GM10266 (cell line): ENCODE data around the gene PARVB.

Experiments used
- DNase-seq: peaks from one replicate; pipeline ENCODE4 v3.0.0; 2012; ENCODE audit errors: extremely low spot score
- CTCF ChIP-seq: IDR thresholded peaks from 2 replicates; pipeline ENCODE4 v1.5.1; 2012; ENCODE audit warnings: mild to moderate bottlenecking, low read depth; ENCODE audit not compliant: control insufficient read depth, insufficient read depth; ENCODE audit errors: missing control alignments

Gene PARVB

GRCh38 chr22:43998679-43999264 is 25.3 kb upstream of the PARVB start:
- TF ChIP-seq CTCF: no peak

DNA sequence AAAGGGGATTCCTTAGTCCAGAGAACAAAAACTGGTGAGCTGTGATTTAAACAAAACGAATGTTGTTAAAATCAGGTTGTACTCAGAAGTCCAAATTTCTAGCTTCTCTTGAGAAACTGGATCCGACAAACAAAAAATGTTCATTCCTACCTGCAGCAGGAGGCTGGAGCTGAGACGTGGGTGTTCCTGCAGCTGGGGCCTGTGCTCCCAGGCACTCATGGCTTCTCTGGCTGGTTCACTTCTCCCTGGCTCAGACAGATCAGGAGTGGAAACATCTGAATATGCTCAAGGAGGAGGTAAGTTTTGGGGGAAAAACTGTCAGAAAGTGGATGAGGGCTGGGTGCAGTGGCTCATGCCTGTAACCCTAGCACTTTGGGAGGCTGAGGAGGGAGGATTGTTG is 24.7 kb upstream of the PARVB start:
- no peak for DNase-seq
- no peak for TF ChIP-seq CTCF

More at GRCh38 chr22:43998679-43999264, 25.3 kb upstream of the PARVB start:
- no peak for DNase-seq

- no peak for TF ChIP-seq CTCF
- DNase-seq: no peak
Measured at GRCh38 chr22:44000123-44000522, 24.0 kb upstream of the PARVB start.

DNA sequence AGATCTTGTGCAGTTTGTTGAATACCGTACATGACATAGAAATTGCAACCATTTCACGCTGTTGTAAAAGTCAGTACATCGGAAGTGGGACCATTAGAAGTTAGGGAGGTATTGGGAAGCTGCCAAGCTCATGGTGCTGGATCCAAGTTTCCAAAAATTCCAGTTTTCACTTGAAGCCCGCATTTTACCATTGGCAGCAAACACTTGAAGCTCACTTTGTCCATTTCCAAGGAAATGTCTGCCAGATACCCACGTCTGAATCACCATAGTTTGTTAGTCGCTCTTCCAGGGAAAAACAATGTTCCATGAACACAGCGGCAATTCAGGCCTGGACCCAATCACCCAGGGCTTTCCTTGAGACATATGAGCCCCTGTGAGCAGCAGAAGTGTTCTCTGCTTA is 22.6 kb upstream of the PARVB start:
- DNase-seq: no peak
- no peak for TF ChIP-seq CTCF

DNA sequence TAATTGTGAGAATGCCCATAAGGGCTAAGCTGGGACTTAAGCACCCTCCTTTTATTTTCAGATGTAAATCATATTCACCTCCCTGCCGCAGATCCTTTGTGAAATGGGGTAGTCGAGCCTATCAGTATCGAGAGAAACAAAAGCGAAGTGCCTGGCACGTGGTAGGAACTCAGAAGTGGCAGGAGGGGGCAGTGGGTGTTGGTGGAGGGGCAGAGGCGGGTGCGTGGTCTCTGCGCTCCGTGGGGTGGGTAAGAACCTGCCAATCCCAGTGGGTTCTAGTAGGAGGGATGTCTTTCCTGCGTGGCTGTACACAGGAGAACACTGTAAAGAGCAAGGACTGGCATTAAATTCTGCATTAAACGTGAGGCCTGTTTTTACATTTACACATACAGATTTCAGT is 21.8 kb upstream of the PARVB start:
- DNase-seq: no peak
- no peak for TF ChIP-seq CTCF

DNA sequence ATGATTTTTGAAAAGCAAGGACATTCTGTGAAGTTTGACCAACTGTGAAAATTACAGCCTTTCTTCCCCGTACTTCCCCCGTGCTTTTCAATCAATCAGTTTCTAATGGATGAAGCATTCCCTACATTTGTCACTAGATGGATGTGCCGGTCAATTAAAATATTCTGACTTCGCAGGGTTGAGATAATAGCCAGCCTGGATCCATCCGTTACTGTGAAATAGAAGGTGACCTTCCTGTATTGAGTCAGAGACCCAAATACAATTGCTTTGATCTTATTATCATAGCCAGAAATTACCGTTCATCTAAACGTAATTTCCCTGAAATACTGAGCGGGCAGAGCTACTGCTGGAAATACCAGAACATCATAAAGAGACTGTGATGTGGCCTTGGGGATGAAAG is 21.1 kb upstream of the PARVB start:
- no peak for TF ChIP-seq CTCF
- DNase-seq: no peak

DNA sequence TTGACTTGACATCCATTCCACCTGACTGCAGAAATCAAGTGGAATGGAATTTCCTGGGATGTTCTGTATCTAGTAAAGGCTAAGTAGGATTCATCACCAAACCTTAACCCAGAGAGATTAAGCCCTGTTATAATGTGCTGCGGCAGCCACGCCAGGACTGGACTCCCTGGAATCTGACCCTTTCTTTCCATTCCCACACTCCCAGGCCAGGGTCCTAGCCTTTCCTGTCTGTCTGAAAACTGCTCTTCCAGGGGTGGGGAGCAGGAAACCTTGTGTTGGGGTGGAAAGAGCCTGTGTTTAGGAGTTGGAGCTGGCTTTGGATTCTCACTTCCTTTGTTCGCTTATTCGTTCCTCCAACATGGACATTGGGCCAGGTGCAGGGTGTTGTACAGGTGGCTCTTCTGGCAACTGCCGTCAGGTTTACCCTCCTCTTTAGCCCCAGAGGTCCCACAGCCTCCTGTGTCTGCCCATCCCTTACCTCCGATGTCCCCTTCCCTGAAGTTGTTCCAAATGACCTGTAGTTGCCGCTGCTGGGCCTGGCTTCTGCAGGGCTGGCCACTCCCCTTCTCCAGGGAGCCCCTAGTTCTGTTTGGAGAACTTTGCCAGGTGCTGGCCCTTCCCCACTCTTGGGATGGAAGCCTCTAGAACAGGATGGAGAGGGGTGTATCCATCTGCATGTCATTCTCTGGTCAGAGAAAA is 20.5 kb upstream of the PARVB start:
- TF ChIP-seq CTCF: no peak
- no peak for DNase-seq
